GM19452 (cell line): ENCODE measurements around the gene GMFB.
"Not testable (repeated sequence)": the region's sequence is repeated elsewhere in the genome, so short reads cannot be mapped to it uniquely, and the experiment has no call there.

Source experiments
- ATAC-seq: cut with Tn5 transposase; IDR thresholded peaks from one replicate; pipeline ENCODE4 v1.9.1; 2021; ENCODE audit not compliant: unreplicated experiment

The GMFB gene

DNA sequence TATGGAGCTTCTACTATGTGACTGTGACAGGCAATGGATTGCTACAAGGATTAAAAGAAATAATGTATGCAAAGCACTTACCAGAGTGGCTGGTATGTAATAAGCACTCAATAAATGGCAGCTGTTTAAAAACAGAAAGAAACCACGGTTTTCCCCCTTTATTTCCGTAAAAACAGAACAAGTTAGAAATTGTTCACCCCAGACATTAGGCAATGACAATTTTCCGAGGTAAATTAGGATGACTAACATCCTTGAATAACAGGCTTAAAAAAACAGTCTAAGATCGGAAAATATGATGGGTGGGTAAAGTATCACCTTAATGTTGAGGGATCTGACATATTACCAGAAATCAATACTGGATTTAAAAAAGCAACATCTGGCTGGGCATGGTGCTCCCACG lies 26.7 kb downstream of the GMFB start:
- ATAC-seq = no peak

DNA sequence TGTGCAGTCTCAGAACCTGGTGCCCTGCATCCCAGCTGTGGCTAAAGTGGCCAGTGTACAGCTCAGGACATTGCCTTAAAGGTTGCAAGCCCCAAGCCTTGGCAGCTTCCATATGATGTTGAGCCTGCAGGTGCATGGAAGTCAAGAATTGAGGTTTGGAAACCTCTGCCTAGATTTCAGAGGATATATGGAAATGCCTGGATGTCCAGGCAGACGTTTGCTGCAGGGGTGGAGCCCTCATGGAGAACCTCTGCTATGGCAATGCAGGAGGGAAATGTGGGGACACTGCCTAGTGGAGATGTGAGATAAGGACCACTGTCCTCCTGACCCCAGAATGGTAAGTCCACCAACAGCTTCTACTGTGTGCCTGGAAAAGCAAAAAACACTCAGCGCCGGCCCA lies 29.7 kb downstream of the GMFB start:
- no peak for ATAC-seq

DNA sequence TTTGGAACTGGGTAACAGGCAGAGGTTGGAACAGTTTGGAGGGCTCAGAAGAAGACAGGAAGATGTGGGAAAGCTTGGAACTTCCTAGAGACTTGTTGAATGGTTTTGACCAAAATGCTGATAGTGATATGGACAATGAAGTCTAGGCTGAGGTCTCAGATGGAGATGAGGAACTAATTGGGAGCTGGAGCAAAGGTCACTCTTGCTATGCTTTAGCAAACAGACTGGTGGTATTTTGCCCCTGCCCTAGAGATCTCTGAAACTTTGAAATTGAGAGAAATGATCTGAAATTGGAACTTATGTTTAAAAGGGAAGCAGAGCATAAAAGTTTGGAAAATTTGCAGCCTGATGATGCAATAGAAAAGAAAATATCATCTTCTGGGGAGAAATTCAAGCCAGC lies 30.2 kb downstream of the GMFB start:
- ATAC-seq = not testable (repeated sequence)

DNA sequence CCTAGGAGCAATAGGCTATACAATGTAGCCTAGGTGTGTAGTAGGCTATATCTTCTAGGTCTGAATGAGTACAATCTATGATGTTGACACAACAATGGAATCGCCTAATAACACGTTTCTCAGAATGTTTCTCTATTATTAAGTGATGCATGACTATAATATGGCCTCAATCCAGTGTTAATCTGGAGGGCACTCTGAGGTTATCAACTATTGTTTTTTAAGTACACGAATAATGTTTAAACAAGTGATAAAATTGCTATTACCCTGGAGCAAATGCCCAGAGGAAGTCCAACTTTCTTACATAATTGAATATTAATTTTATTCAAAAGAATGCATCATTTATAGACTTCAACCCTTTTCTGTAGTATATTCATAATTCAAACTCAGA lies 31.2 kb downstream of the GMFB start:
- no peak for ATAC-seq

DNA sequence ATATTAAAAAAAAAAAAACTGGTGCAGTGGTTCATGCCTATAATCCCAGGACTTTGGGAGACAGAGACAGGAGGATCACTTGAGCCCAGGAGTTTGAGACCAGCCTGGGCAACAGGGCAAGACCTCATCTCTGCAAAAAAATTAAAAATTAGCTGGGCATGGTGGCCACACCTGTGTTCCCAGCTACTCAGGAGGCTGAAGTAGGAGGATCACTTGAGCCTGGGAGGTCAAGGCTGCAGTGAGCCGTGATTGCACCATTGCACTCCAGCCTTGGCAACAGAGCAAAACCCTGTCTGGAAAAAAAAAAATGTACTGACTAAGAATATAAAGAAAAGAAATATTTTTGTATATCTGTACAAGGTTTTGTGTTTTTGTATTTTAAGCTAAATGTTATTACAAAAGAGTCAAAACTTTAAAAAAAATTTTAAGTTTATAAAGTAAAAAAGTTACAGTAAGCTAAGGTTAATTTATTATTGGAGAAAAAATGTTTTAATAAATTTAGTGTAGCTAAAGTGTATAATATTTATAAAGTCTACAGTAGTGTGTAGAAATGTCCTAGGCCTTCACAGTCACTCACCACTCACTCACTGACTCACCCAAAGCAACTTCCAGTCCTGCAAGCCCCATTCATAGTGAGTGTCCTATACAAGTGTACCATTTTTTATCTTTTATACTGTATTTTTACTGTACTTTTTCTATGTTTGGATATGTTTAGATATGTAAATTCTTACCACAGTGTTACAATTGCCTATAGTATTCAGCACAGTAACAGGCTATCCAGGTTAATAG lies 31.8 kb downstream of the GMFB start:
- ATAC-seq = not testable (repeated sequence)

DNA sequence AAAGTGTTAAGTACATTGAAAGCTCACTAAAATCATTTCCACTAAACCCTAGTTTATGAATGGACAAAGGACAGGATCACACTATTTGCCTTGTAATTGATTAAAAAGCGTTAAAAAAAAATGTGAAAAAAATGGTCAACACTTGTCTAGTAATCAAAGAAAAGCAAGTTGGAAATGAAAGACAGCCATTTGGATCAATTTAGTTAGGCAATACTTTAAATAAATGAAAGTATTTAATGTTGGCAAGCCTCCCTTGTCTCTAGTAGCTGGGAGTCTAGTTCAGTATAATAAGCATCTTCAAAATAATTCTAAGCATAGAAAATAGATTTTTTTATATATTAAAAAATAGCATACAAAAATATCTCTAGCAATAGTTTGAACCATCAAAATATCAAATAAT lies 33.4 kb downstream of the GMFB start:
- no peak for ATAC-seq

DNA sequence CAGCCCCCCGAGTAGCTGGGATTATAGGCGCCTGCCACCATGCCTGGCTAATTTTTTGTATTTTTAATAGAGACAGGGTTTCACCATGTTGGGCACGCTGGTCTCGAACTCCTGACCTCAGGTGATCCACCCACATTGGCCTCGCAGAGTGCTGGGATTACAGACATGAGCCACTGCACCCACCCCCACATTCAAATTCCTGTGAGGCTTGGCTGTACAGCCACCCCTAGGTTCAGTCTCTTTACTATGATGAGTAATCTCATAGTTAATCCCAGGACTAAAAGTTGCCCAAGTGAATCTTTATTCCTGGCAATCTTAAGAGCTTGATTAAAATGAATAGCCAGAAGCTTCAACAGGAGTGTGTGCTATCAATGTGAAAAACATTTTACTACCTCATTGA lies 34.8 kb downstream of the GMFB start:
- not testable (repeated sequence) for ATAC-seq

DNA sequence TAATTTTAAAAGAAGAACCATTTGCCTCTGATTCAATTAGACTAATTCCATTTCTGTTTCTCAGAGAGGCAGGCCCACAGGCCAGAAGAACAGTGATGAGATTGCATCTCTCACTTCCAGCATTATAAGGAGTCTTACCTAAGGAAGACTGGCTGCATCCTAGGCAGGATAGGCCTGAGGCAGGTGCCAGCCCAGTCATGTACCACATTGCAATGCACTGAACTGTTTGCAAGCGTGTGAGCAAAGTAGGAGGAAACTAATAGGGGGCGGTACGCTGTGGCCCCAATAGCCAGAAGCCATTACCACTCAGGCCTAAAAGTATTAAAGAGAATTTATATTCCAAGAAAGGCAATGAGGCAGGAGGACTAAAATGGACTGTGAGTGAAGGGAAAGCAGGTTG lies 35.5 kb downstream of the GMFB start:
- no peak for ATAC-seq

DNA sequence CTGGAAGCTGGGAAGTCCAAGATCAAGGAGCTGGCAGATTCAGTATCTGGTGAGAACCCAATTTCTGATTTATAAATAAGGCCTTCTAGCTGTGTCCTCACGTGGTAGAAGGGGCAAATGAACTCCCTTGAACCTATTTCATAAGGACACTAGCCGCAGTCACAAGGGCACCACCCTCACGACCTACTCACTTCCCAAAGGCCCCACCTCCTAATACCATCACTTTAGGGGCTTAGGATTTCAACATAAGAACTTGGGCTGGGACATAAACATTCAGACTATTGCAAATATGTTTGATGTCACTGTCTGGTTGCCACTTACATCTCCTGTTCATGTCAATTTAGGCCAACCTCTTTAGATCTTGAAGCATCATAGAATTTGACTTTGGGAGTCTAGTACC lies 36.8 kb downstream of the GMFB start:
- no peak for ATAC-seq

DNA sequence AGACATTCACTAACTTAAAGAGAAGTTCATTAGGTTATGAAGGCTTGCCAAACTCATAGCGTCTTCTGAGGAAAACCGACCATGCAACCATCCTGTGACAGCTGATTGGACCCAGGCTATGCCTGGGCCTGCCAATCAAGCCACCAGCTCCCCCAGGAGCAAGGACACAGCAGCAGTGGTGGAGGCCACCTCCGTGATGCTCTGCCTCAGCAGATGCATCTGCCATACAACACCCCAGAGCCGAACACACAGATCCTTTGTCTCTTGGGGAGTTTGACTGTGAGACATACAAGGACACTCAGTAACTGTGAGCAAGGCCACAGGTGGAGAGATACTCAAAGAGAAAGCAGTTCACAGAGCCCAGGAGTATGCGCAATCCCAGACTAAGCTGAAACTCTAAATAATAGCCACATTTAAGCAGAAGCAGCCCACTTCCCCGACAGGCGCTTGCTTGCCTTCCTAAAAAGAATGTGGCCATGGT lies 37.6 kb downstream of the GMFB start:
- ATAC-seq = no peak

DNA sequence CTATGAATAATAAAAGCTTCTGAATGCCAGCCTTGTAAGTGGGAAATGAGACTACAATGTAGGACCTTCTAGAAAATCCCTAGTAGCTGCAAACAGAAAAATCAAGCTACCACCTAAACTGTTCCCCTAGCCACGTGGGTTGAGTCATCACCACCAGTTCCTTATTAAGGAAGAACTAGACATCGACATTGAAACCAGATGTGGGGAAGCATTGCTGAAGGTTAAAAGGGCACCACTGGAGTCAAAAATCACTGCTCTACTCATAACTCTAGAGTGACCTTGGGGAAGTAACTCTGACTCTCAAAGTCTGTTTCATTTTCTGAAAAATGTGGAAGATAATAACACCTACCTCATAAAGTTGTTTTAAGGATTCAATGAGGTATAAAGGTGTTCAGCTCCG lies 38.2 kb downstream of the GMFB start:
- peak; percentile 78 for ATAC-seq

DNA sequence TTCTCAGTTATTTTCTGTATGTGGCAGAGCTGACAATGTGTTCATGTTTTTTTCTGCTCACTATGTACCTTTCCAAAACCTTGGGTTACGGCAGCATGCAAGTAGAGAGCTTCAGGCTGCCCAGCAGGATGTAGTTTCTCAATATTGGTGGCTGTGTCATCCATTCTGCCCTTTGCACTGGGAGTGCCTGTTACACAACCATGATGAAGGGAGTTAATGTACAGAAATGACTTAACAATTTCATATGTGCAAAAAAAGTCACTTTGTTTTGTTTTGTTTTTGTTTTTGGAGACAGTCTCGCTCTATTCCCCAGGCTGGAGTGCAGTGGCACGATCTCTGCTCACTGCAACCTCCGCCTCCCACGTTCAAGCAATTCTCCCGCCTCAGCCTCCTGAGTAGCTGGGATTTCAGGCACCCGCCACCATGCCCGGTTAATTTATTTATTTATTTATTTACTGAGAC lies 41.5 kb downstream of the GMFB start:
- no peak for ATAC-seq

DNA sequence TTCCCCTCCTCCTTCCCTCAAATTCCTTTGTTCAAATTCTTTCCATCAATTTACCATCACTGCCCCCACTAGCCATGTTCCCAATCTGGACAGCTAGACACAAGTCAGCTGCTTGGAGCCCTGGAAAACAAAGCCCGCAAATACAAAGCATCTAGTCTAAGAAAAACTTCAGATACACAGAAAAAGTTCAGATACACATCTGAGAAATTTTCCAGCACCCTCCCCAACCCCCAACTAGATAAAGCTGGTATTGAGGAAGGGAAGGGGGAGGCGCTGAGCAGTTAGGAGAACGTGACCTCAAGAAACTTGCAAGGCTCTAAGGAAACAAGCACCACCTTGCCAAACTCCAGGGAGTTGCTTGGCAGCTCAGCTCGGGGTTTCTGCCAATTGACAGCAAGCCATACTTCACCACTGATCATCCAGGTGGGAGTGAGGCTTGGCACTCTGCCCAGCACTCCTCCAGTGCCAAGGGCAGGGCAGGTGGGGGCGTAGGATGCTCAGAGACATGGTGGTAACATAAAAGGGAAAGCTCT lies 42.6 kb downstream of the GMFB start:
- no peak for ATAC-seq

DNA sequence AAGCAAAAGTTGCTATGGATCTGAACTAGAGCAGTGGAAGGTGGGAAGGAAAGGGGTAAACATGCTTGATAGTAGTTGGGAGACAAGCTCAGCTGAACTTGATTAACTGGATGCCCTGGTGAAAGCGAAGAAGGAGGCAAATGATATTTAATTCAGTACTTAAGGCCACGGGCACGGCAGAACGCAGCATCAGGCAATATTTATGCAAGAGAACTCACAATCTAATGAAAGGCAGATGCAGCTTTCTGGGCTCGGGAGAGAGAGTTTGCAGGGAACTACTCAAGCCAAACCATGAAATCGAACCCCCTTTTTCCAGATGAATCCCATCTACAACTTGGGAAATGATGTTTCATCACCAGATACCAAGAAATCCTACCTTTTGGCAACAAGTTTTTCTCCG lies 44.1 kb downstream of the GMFB start:
- no peak for ATAC-seq

DNA sequence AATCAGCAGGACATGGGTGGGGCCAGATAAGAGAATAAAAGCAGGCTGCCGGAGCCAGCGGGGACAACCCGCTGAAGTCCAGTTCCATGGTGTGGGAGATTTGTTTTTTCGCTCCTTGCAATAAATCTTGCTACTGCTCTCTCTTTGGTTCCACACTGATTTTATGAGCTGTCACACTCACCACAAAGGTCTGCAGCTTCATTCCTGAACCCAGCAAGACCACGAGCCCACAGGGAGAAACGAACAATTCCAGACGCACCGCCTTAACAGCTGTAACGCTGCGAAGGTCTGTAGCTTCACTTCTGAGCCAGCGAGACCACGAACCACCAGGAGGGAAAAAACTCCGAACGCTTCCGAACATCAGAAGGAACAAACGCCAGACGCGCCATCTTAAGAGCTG lies 44.8 kb downstream of the GMFB start:
- no peak for ATAC-seq

DNA sequence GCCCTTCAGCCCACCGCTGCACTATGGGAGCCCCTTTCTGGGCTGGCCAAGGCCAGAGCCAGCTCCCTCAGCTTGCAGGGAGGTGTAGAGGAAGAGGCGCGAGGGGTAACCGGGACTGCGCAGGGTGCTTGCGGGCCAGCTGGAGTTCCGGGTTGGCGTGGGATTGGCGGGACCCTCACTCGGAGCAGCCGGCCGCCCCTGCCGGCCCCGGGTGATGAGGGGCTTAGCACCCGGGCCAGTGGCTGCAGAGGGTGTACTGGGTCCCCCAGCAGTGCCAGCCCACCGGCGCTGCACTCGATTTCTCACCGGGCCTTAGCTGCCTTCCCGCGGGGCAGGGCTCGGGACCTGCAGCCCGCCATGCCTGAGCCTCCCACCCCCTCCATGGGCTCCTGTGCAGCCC lies 45.8 kb downstream of the GMFB start:
- not testable (repeated sequence) for ATAC-seq

DNA sequence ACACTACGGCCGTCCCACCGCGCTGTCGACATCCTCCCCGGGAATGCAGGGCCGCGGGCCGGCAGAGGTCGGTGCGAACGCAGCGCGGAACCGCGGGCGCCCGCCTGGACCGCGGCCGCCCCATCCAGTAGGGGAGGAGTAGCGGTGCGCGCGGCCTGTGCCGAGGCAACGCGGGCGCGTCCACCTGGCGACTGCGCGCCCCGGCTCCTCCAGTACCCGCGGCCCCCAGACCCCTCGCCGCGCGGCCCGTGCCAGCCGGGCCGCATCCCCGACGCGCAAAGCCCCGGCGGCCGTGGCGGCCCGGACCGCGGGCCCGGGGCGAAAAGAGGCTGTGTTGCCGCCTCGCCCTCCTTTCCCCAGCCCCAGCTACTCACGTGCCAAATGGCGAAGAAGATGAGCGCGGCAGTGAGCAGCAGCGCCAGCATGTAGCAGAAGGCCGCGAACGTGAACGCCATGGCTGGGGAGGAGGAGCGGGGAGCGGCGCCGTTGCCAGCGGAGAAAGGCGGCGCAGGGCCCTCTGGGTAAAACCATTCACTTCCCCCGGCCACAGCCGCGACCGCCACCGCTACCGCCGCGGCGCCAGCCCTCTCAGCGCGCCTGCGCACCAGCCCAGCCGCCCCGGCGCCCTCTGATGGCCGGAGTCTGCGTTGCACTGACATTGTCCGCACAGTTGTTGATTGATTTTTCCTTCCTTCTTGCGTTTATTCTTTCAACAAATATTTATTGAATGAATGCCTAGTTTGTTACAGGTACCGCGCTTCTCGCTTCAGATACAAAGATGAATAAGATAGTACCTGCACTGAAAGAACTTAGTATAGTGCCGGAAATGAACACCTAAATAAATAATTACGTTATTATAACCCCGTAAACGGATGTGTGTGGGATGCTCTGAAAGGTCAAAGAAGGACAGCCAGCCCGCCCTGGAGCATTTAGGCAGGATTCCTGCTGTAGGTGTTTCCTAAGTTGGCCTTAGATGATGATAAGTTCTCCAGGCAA lies 47.6 kb downstream of the GMFB start, which contains the start of gene CNIH1:
Gene CNIH1 (minus strand): TSS at position 502 of the 996 bp plus-strand sequence. CDS start 47 bp downstream, at position 455.
- ATAC-seq = peak; percentile 94

DNA sequence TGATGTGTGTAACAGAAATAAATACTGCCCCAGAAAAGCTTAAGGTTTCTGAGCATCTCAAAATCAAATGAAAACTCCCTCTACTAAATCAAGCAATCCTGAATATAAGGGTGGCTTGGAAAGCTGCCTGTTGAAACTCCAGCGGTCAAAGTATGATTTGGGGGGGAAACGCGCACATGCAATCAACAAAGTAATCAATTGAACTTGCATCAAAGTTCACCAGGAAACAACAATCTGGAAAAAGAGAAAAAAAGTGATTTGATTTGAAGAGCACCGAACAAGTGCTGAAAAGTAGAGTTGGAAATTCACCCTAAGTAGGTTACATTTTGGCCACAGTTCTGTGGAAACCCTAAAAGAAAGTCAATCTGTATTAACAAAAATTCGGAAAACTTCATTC lies 48.3 kb downstream of the GMFB start:
- no peak for ATAC-seq

DNA sequence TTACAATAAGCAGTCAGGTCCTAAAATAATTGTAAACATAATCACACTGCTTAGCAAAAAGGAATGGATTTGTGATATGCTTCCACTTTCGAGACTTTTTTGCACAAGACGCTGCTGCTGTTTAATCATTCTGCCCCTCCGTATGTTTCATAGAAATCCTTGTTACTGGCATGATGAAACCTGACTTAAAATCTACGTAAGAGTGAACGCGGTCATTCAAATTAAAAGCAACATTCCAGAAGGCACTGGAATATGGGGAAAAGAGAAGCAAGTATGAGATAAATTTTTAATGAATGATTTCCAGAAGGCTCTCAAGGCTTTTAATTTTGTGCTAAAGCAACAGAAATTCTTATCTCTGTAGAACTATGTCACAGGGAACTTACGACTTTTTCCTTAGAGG lies 48.7 kb downstream of the GMFB start:
- no peak for ATAC-seq

DNA sequence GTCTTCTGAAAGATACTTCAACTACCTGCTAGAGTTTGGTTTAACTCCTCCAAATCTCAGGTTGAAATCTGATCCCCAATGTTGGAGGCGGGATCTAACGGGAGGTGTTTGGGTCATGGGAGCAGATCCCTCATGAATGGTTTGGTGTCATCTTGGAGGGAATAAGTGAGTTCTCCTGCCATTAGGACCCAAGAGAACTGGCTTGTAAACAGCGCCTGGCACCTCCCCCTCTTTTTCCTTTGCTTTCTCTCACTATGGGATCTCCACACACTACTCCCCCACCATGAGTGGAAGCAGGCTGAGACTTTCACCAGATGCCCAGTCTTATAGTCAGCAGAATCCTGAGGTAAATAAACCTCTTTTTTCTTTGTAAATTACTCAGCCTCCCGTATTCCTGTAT lies 50.1 kb downstream of the GMFB start:
- ATAC-seq = no peak

DNA sequence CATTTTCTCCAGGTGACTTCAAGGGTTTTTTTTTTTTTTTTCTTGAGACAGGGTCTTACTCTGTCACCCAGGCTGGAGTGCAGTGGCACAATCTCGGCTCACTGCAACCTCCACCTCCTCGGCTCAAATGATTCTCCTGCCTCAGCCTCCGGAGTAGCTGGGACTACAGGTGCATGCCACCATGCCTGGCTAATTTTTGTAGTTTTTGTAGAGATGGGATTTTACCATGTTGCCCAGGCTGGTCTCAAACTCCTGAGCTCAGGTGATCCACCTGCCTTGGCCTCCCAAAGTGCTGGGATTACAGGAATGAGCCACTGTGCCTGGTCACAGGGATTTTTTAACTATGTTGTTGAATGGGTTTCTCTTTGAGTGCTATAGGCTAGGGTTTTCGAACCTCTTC lies 50.8 kb downstream of the GMFB start:
- ATAC-seq = not testable (repeated sequence)
